Islet precursor cell (in vitro differentiated cells): ENCODE data around the gene JADE2.

ENCODE experiments used
- DNase-seq: peaks from one replicate; pipeline ENCODE4 v3.0.0-alpha.2; 2018

Gene JADE2

DNA sequence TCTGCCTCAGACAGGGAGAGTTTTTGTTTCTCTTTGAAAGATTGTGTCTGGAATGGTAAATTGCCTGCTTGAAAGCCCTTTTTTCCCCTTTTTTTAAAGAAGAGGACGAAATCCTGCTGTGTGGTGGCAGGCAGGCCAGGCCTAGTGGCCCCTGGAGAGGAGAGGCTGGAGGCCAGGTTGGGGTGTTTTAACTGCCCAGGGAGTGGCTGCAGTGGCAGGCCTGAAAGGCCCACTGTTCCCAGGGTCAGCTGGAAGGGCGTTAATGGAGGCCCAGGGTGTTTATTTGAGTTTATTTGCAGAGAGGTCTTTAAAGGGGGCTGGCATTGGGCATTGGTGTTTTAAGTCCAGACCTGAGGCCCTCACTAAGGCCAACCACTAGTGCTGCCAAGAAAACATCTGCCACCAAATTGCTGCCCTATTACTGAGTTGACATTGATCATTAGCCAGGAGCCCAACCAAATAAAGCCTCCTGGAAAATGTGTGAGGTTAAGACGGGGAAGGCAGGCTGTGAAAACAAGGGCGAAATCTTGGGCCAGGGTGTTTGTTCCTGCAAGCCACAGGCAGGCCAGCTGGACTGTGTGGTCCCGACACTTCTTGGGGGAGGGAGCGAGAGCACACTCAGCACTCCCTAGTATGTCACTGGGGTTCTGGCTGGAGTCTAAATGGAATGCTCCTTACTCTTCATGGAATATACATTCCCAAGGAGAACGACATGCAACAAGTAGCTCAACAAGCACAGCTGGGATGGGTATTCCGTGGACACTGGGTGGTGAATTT, 5.0 kb downstream of the JADE2 start:
- DNase-seq = no peak

GRCh38 chr5:134533115-134533815, 7.8 kb downstream of the JADE2 start:
- DNase-seq = no peak

DNA sequence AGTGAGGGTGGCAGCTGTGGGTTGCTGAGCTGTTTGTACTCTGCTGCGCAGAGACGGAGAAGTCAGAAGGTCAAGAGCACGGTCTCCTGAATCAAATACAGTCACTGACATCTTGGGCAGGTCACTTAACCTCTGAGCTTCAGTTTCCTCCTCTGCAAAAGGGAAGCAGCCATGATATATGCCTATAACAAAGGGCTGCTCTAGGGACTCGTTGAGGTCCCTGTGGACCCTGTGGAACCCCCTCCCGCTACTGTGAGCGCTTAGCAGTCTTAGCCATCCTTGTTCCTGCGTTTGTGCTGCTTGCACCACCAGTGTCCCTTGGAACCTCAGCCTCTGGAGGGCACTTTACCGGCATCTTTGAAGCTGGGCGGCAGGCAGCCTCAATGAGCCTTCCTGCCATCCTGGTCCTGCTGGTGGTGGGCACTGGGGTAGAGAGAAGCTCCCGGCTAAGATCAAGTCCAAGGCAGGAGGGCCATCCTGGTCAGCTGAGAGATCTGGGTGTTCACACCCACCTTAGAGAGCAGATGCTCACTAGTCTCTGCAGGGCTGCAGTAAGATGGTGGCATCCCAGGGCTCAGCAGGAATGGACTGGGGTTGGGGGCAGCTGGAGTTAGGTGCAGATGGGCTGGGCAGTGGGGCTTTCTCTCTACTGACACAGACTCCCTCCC, 8.7 kb downstream of the JADE2 start:
- DNase-seq = no peak

- DNase-seq = no peak
Observed at GRCh38 chr5:134534726-134535110, 9.2 kb downstream of the JADE2 start.

- DNase-seq = no peak
Observed at GRCh38 chr5:134536876-134537275, 11.4 kb downstream of the JADE2 start.

DNA sequence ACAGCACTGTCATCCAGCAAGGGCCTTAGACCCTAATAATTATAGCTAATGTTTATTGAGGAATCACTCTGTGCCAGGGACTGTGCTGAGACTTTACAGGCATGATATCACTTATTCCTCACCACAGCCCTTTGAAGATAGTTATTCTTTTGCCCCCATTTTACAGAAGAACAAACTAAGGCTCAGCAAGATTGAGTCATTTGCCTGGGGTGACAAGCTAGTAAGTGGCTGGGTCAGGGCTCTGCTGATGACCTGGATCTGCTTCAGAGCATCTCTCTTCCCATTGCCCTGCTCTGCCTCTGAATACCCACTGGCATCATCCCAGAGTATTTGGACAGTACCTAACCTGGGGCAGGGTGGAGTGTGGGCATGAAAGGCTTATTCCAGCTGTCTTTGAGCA, 11.8 kb downstream of the JADE2 start:
- DNase-seq = no peak

DNA sequence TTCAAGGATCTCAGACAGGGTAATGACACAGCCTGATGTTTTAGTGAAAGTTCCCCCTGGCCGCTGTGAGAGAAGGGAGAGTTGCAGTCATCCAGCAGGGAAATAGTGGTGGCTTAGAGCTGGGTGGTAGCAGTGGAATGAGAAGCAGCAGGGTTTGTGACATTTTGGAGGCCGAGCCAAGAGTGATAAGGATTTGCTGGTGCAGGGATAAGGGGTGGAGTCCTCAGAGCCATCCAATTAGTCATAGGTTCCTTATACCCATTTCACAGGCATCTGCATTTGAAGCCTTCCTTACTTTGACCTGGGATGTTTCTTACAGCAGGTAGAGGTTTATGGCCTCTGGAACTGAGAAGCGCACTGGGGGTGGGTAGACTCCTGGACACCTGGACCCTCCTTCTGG, 12.8 kb downstream of the JADE2 start:
- DNase-seq = no peak

DNA sequence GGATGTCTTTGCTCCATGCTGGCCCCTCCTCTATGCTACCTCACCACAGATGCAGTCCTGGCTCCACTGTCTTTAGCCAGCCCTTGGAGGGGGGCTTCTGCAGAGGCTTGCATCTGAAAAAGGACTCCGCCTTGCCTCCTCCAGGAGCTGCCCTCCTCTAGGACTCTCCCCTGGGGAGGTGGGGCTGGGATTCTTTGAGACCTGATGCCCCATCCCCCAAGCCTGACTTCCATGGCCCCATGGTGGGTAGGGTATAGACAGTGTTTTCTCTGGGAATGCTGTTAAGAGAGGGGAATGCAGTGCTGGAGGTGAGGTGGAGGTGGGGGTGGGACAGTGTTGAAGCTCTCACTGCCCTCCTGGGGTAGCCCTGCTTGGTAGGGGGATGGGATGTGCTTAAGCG, 14.3 kb downstream of the JADE2 start:
- DNase-seq = no peak

GRCh38 chr5:134540747-134541733, 15.6 kb downstream of the JADE2 start:
- no peak for DNase-seq

GRCh38 chr5:134541736-134542376, 16.4 kb downstream of the JADE2 start:
- DNase-seq = peak; percentile 87

DNA sequence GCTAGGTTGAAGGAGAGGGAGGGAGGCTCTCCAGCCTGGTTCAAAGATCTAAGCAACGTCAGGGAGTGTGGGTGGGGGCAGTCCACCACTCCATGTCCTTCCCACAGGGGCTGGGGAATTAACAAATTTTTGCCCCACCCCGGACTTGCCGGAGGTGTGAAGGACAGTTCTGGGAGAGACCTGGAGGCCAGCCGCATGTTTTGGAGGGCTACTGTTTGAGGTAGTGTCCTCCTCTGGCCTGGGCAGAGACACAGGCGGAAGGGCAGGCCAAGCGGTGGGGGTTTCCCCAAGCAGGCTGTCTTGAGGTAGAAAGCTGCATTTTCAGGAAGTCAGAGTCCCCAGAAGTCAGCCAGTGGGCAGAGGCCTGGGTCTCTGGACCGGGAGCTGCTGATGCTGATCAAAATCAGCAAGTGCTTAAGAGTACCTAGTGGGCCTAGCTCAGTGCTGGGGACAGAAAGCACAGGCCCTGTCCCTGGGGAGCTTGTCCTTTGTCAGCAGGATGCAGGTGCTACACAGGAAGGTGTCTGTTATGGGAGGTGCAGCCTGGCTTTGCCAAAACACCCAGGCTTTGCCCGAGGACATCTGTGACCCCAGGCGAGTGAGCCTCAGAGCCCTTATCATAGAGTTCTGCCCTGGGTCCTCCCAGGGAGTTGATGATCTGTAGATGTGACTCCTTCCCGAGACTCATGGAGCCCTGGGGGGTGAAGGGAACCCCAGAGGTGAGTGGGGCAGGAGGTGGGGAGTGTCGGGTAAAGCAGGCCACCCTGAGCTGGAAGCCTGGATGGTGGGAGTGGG, 18.5 kb downstream of the JADE2 start:
- peak; percentile 43 for DNase-seq

DNA sequence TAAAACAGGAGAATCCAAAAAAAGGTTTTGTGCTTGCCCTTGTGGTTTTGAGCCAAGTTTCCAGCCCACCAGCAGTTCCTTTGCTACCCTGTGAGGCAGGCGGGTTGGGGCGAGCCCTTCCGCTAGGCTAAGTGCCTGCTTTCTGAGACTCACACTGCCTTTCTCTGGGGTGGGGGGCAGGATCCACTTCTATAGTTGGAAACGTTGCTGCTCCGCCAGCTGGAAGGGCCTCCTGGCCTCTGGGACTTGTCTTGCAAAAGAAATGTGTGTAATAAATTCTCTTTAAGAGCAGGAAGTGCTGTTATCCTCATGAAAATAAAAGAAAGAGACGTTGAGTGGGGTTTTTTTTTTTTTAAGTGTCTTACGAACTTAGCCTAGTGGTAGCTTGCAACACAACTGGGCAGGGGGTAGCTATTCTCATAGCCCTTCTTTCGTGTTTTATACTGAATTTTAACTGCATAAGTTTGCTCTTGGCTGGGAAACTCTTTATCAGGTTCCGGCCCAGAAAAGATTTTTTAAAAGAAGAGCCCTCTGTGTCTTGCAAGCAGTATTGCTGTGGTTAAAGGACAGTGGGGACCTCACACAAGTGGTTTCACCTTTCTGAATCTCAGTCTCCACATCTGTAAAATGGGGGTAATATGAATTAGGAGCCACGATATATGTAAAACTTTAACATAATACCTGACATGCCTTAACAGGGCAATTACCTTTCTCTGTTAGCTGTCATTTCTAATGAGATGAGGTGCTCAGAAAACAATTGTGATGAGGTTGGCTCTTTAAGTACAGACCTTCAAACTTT, 19.8 kb downstream of the JADE2 start:
- DNase-seq = no peak

GRCh38 chr5:134547066-134547465, 21.6 kb downstream of the JADE2 start:
- DNase-seq = no peak

DNA sequence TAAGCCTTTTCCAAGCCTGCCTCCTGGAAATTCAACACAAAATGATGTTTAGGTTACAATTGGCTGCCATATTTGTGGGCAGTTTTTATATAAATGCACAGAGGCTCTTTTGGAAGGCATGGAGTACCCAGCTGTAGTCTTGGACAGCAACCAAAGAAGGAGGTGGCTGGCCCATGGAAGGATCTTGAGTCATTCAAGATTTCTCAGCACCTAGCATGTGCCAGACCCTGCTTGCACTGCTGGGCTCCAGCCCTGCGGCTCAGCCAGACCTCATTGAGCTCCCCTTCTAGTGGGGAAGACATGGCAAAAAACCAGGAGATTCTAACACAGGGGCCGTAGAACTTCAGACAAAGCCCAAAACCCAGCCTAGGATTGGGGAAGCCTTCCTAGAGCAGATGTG, 22.1 kb downstream of the JADE2 start:
- DNase-seq = no peak

DNA sequence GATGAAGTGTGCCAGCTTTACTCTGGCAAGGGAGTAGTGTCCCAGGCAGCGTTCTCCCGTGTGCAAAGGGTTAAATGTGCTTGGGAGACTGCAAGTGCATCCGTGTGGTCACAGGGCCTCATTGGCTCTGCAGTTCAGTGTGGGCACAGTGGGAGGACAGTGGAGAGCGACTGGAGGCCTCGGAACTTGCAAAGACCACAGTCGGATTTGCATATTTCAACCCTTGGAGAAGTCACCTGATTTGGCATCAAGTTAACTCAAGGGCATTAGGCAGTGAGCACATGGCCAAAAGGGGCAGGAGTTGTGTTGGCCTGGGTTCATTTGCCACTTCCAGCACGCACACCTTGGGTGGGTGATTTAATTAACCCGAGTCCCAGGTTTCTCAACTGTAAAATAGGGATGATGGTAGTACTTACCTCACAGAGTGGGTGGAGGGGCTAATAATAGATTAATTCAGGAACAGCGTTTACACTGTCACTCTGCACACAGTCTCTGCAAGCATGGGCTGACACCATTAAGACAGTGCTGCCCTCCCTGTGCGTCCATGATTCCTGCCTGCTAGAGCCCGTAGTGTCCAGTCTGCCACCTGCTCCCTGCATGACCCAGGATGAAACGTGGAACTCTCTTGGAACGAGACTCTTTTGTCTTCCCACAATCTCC, 22.7 kb downstream of the JADE2 start:
- DNase-seq = no peak

DNA sequence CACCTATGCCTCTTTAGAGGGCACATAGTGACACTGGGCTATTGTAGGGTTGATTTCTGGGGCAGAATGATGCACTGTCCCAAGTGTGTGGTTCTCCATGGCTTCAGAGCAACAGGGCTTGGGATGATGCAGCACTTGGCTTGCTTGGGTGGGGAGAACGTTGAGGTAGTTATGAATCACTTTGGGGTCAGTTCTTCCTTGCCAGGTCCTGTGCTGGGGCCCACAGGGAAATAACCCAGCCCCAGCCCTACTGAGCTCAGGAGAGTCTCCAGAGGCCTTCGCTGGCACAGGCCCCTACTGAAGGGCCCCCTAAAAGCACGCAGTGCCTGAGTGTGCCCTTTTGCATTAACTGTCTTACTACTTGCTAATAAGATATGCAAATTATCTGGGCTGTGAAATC, 24.2 kb downstream of the JADE2 start:
- DNase-seq = no peak

DNA sequence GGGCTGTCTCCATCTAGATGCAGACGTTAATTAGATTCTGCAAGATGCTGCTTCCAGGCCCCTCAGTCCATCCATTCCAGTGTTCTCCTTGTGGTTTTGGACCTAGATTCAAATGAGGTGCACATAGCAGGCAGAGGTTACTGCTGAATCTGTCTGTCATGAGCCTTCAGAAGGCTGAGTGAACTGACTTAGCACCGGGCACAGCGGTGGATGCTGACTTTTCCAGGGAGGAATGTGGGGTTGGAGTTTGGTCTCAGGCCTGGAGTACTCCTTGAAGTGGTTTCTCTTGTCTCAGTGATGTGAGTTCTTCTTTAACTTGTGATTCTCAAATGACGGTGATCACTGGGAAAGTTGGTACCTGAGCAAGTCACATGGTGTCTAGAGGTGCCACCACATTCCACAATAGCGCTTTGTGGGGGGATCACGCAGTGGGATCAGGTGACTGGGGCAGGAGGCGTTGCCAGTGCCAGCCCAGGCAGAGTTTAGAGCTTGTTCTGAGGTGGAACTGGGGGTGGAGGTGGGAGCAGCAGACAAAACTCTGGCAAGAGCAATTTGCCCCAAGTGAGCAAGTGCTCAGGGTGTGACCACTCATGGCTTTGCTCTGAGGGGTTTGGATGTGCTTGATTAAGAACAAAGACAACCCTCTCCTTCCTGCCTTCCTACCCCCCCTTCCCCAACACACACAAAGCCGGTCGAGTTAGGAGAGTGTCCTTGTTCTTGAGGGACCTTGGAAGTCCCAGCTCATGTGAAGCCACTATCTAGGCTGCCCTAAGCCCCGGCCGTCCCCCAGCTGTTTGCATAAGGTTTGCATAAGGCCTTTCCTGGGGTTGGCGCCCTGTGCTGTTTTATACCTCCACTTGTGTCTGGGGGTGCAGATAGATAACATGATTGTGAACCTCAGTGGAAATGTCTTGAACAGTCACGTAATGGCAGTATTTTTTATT, 25.1 kb downstream of the JADE2 start:
- no peak for DNase-seq

GRCh38 chr5:134551901-134552300, 26.4 kb downstream of the JADE2 start:
- DNase-seq = no peak

DNA sequence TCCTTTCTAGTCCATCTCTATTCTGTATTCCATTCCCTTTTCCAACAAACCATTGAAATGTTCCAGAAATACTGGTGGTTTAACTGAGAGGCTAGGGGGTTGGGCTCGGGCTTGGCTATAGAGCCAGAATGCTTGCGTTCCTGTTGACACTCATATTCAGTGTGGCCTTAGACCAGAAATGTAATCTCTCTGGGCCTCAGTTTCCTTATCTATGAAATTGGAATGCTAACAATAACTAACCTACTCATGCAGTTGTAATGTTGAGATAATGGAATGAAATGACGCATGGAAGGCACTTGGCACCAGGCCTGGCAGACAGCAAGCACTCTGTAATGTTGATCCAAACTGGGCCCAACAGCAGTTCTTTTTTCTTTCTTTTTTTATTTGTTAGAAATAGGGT, 26.8 kb downstream of the JADE2 start:
- DNase-seq = no peak
